ENCODE data around the gene ARHGAP12.
A peak's percentile ranks its signal among the peaks of the same experiment; 100 is the strongest.

ARHGAP12 gene

GRCh38 chr10:31963589-31963980 is 35.0 kb upstream of the ARHGAP12 start:
- no peak overlapping the region for H3K27ac ChIP-seq (ENCODE audit: low read length)
- no peak for DNase-seq
- no peaks in the 10 kb centered on the region for H3K36me3 ChIP-seq (ENCODE audit: insufficient read depth, low read length)
- TF ChIP-seq EZH2 (IDR thresholded peaks at IDR 0.05; ENCODE audit: borderline replicate concordance, low read depth, low read length, severe bottlenecking) = no peak
- no peak for TF ChIP-seq CTCF (IDR thresholded peaks at IDR 0.05; ENCODE audit: borderline replicate concordance, extremely low read depth, low read length, poor library complexity, severe bottlenecking)
- peaks cover 10% of the 10 kb centered on the region; the same call in 1 of the 2 replicates for H3K4me1 ChIP-seq (ENCODE audit: insufficient read depth, low read length)
- no peak for ATAC-seq (ENCODE audit: insufficient read depth, low read depth)
- no peaks in the 10 kb centered on the region for H3K79me2 ChIP-seq (ENCODE audit: insufficient read depth, low read length)
- H3K9me3 ChIP-seq (ENCODE audit: insufficient read depth, low read length, severe bottlenecking) = no peaks in the 10 kb centered on the region
- no peak overlapping the region for H3K9ac ChIP-seq (ENCODE audit: low read depth, low read length)
- no peak overlapping the region for H3K4me2 ChIP-seq (ENCODE audit: insufficient read depth, low read length)
- H3K4me3 ChIP-seq (ENCODE audit: low read depth in 1 of 2, low read length in 2 of 2) = no peak overlapping the region
- H2AFZ ChIP-seq (ENCODE audit: low read depth, low read length) = no peak overlapping the region
- no peaks in the 10 kb centered on the region for H4K20me1 ChIP-seq (ENCODE audit: insufficient read depth, low read length)
- no peaks in the 10 kb centered on the region for H3K27me3 ChIP-seq (ENCODE audit: insufficient read depth, low read length, poor library complexity)

GRCh38 chr10:31962826-31963588 is 34.4 kb upstream of the ARHGAP12 start:
- Histone ChIP-seq H3K4me3 (ENCODE audit: low read depth in 1 of 2, low read length in 2 of 2) (no peak overlapping the region), H3K4me1 (ENCODE audit: insufficient read depth, low read length) (peaks cover 10% of the 10 kb centered on the region; the same call in 1 of the 2 replicates), H3K4me2 (ENCODE audit: insufficient read depth, low read length) (no peak overlapping the region), H3K27ac (ENCODE audit: low read length) (no peak overlapping the region), H3K27me3 (ENCODE audit: insufficient read depth, low read length, poor library complexity) (no peaks in the 10 kb centered on the region), H3K9me3 (ENCODE audit: insufficient read depth, low read length, severe bottlenecking) (no peaks in the 10 kb centered on the region), H3K79me2 (ENCODE audit: insufficient read depth, low read length) (no peaks in the 10 kb centered on the region), H3K9ac (ENCODE audit: low read depth, low read length) (no peak overlapping the region), H3K36me3 (ENCODE audit: insufficient read depth, low read length) (no peaks in the 10 kb centered on the region), H2AFZ (ENCODE audit: low read depth, low read length) (no peak overlapping the region), H4K20me1 (ENCODE audit: insufficient read depth, low read length) (no peaks in the 10 kb centered on the region)
- no peak for TF ChIP-seq CTCF (IDR thresholded peaks at IDR 0.05; ENCODE audit: borderline replicate concordance, extremely low read depth, low read length, poor library complexity, severe bottlenecking)
- no peak for TF ChIP-seq EZH2 (IDR thresholded peaks at IDR 0.05; ENCODE audit: borderline replicate concordance, low read depth, low read length, severe bottlenecking)
- ATAC-seq (ENCODE audit: insufficient read depth, low read depth) (no peak), DNase-seq (no peak)

- no peak overlapping the region for H2AFZ ChIP-seq (ENCODE audit: low read depth, low read length)
- TF ChIP-seq EZH2 (IDR thresholded peaks at IDR 0.05; ENCODE audit: borderline replicate concordance, low read depth, low read length, severe bottlenecking) (no peak), CTCF (IDR thresholded peaks at IDR 0.05; ENCODE audit: borderline replicate concordance, extremely low read depth, low read length, poor library complexity, severe bottlenecking) (no peak)
- H3K27me3 ChIP-seq (ENCODE audit: insufficient read depth, low read length, poor library complexity) = no peaks in the 10 kb centered on the region
- no peak overlapping the region for H3K27ac ChIP-seq (ENCODE audit: low read length)
- peak; percentile 20 for DNase-seq
- H3K36me3 ChIP-seq (ENCODE audit: insufficient read depth, low read length) = no peaks in the 10 kb centered on the region
- no peaks in the 10 kb centered on the region for H3K9me3 ChIP-seq (ENCODE audit: insufficient read depth, low read length, severe bottlenecking)
- H3K4me2 ChIP-seq (ENCODE audit: insufficient read depth, low read length) = no peak overlapping the region
- H3K79me2 ChIP-seq (ENCODE audit: insufficient read depth, low read length) = no peaks in the 10 kb centered on the region
- no peak overlapping the region for H3K9ac ChIP-seq (ENCODE audit: low read depth, low read length)
- ATAC-seq (ENCODE audit: insufficient read depth, low read depth) = peak; percentile 70
- H4K20me1 ChIP-seq (ENCODE audit: insufficient read depth, low read length) = no peaks in the 10 kb centered on the region
- peaks cover 10% of the 10 kb centered on the region; the same call in 1 of the 2 replicates for H3K4me1 ChIP-seq (ENCODE audit: insufficient read depth, low read length)
- H3K4me3 ChIP-seq (ENCODE audit: low read depth in 1 of 2, low read length in 2 of 2) = no peak overlapping the region
Observed at GRCh38 chr10:31961277-31962074, 32.8 kb upstream of the ARHGAP12 start.

All from DND-41 (cell line).